HG02610 (cell line): ENCODE data around the gene SELENOK.
"Not testable (repeated sequence)": the region's sequence is repeated elsewhere in the genome, so short reads cannot be mapped to it uniquely, and the experiment has no call there.

Experiments
- ATAC-seq: cut with Tn5 transposase; IDR thresholded peaks from one replicate; pipeline ENCODE4 v1.9.1; 2021; ENCODE audit warnings: mild to moderate bottlenecking, moderate library complexity; ENCODE audit not compliant: unreplicated experiment

SELENOK gene

GRCh38 chr3:53891497-53892285 is at the start of gene SELENOK:
SELENOK (minus strand) TSS chr3:53891859.
- ATAC-seq: peak; percentile 96

DNA sequence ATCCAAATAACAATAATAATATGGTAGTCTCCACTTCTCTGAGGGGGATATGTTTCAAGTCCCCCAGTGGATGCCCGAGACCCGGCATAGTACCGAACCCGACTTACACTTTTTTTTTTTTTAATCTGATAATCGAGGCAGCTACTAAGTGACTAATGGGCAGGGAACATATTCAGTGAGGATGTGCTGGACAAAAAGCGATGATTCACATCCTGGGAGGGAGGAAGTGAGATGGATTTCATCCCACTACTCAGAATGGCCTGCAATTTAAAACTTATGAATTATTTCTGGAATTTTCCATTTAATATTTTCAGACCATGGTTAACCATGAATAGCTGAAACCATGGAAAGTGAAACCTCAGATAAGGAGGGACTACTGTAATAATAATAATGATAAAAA is 49.5 kb upstream of the SELENOK start:
- no peak for ATAC-seq

GRCh38 chr3:53940623-53941022 is 49.0 kb upstream of the SELENOK start:
- no peak for ATAC-seq

DNA sequence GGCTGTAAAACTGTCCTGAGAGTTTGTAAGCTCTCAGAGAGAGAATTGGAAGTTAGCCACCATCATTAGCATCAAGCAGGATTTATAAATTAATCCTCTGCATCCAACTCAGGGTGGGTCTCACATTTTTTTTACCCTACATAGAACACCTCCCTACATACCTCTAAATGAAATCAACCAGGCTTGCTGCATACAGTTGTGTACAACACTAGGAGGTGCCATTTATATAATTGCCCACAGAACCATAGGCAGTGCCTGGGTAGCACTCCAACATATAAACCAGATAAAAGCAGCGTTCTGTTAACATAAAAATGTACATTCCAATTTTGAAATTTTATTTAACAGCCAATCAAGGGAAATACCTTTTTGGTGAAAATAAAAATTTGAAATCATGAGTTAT is 48.2 kb upstream of the SELENOK start:
- no peak for ATAC-seq

- ATAC-seq: no peak
Observed at GRCh38 chr3:53939086-53939582, 47.5 kb upstream of the SELENOK start.

DNA sequence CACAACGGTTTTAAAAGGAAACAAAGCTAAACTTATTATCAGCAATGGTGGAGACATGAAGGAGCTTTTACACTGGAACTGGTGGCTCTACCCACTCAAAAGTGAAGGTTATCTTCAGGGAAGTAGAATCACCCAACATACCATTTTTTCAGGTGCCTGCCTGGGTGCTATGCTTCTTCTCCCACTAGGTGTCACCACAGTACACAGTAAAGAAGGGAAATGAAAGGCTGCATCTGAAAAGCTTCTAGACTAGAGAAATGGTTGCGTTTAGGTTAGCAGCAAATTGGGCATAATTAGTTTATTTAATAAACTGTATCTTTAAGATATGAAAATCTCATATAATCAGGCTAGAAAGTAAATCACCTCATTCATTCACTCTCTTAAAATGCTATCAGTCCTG is 47.0 kb upstream of the SELENOK start:
- peak; percentile 50 for ATAC-seq

GRCh38 chr3:53936347-53936746 is 44.7 kb upstream of the SELENOK start:
- no peak for ATAC-seq

DNA sequence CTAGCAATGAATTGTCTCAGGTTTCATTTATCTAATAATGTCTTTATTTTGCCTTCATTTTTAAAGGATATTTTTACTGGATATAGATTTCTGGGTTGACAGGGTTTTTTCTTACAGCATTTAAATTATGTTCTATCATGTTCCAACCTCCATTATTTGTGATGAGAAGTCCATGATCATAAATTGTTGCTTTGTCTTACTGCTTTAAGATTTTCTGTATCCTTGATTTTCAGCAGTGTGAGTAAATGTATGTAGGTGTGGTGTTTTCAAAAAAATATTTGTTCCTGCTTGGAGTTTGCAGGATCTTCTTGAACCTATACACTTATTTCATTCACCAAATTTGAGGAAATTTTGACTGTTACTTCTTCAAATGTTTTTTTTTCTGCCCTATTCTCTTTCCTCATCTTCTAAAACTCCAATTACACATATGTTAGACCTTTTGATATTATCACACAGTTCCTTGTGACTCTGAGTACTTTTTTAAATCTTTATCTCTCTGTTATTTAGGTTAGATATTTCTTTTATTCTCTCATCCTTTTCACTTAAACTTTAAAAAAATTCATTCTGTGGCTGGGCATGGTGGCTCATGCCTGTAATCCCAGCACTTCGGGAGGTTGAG is 43.7 kb upstream of the SELENOK start:
- no peak for ATAC-seq

DNA sequence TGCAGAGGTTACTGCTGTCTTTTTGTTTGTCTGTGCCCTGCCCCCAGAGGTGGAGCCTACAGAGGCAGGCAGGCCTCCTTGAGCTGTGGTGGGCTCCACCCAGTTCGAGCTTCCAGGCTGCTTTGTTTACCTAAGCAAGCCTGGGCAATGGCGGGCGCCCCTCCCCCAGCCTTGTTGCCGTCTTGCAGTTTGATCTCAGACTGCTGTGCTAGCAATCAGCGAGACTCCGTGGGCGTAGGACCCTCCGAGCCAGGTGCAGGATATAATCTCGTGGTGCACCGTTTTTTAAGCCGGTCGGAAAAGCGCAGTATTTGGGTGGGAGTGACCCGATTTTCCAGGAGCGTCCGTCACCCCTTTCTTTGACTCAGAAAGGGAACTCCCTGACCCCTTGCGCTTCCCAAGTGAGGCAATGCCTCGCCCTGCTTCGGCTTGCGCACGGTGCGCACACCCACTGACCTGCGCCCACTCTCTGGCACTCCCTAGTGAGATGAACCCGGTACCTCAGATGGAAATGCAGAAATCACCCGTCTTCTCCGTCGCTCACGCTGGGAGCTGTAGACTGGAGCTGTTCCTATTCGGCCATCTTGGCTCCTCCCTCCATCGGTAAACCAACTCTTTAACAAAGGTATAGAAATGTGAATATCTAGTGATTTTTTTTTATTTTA is 35.7 kb upstream of the SELENOK start:
- not testable (repeated sequence) for ATAC-seq

DNA sequence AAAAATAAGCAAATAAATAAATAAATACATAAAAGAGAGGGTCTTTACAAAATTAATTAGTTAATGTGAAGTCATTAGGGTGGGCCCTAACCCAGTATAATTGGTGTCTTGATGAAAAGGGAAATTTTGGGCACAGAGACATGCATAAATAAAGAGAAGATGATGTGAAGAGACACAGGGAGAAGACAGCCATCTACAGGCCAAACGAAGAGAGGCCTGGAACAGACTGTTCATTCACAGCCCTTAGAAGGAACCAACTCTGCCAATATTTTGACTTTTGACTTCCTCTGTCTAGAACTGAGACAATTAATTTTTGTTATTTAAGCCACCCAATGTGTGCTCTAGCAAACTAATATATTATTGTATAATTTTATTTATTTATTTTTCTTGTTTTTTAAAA is 29.6 kb upstream of the SELENOK start:
- no peak for ATAC-seq

DNA sequence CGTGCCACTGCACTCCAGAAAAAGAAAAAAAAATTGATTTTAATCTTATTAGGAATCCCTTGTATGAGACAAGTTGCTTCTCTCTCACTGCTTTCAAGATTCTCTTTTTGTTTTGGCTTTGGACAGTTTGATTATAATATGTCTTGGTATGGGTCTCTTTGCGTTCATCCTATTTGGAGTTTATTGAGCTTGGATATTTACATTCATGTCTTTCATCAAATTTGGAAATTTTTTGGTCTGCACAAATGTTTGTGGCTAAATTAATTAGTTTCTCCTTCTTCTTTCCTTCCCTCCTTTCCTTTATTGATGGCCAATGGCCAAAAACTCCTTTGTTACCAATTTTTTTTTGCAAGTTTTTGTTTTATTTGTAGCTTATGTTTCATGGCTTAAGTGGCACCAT is 28.1 kb upstream of the SELENOK start:
- no peak for ATAC-seq

- no peak for ATAC-seq
Observed at GRCh38 chr3:53913401-53913800, 21.7 kb upstream of the SELENOK start.

- ATAC-seq: no peak
Observed at GRCh38 chr3:53902711-53903110, 11.1 kb upstream of the SELENOK start.

GRCh38 chr3:53902067-53902466 is 10.4 kb upstream of the SELENOK start:
- ATAC-seq: no peak

GRCh38 chr3:53900666-53901331 is 9.1 kb upstream of the SELENOK start:
- no peak for ATAC-seq

- ATAC-seq: no peak
Observed at GRCh38 chr3:53899750-53900149, 8.1 kb upstream of the SELENOK start.

- no peak for ATAC-seq
Observed at GRCh38 chr3:53892286-53892637, 603 bp upstream of the SELENOK start.

DNA sequence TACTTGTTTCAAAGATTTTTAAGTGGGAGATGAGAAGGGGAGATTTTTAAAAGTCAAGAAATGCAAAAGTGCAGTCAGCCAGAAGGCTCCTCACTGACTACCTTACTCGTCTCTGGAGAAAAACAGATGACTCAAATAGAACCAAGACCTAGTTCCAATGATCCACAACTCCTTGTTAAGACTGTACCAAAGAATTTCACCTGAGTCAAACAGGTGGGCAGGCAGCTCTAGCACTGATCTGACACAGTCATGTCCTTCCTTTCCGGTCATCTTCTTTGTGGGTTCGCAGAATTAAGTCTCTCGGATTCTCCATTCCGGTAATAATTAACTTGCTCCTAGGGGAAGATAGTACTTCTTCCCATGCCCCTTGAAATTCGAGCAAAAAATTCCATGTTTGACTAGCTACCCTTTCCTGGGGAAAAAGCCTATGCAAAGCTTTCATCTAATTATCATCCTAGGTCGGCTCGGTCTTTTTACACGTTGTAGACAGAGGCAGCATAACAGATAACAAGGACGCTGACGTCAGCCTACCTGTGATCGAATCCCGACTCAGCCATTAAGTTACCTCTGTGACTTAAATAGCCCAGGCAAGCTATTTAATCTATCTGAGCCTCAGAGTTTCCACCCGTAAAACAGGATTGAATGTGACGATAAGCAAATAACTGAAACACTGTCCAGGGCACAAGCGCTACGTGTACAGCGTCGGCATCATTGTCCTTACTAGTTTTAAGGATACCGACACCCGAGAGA is 758 bp downstream of the SELENOK start:
- ATAC-seq: no peak

DNA sequence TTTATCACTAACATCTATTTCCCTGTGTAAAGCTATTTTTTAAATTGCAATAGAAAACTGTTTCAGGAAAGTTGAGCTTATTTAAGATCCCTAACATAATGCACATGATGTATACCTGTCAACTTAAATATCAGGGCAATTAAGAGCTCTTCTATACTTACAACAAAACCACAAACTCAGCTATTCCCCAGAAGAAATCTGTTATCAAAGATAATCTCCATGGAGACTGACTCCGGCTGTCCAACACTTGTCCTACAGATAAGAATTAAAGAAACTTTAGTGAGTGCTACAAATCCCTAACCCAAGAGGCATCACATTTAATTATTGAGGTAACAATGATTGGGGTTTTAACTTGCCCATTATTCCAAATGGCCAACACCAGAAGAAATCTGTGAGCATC is 3.4 kb downstream of the SELENOK start:
- ATAC-seq: no peak

DNA sequence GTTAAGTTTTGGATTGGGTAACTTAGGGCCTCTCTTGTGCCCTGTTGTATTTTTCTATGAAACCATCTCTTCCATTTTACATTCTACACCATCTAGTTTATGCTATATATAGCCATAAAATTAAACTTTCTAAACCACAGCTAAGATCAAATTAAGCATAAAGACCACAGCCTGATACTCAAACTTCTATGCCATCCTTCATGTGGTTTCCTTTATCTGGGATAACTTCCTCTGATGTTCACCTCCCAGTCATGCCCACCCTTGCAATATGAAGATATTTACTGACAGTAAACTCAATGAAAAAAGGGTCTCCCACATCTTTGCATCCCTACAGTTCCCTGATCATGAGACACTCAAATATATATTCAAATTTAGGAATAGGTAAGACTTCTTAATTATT is 4.2 kb downstream of the SELENOK start:
- ATAC-seq: no peak

GRCh38 chr3:53885239-53885638 is 6.4 kb downstream of the SELENOK start:
- peak; percentile 55 for ATAC-seq
